ENCODE data around the gene CD72.

Gene CD72

GRCh38 chr9:35658968-35659220, 40.7 kb upstream of the CD72 start:
- H3K27me3 ChIP-seq (replicated peaks; ENCODE audit: control insufficient read depth, insufficient read depth, low read length, poor library complexity, severe bottlenecking) = no peaks in the 10 kb centered on the region
- H3K4me3 ChIP-seq (ENCODE audit: insufficient read depth, low read depth, low read length, poor library complexity, severe bottlenecking) = peak overlapping the region; percentile 89
- peaks cover 46% of the 10 kb centered on the region for H3K4me1 ChIP-seq (ENCODE audit: control insufficient read depth, insufficient read depth, low read length, poor library complexity, severe bottlenecking)
- no peak for DNase-seq
- H3K36me3 ChIP-seq (ENCODE audit: control insufficient read depth, insufficient read depth, low read length) = no peaks in the 10 kb centered on the region
- H3K9me3 ChIP-seq (ENCODE audit: control insufficient read depth, low read length) = no peaks in the 10 kb centered on the region
- H3K27ac ChIP-seq (ENCODE audit: insufficient read depth, low read length, poor library complexity, severe bottlenecking) = peak overlapping the region; percentile 100

DNA sequence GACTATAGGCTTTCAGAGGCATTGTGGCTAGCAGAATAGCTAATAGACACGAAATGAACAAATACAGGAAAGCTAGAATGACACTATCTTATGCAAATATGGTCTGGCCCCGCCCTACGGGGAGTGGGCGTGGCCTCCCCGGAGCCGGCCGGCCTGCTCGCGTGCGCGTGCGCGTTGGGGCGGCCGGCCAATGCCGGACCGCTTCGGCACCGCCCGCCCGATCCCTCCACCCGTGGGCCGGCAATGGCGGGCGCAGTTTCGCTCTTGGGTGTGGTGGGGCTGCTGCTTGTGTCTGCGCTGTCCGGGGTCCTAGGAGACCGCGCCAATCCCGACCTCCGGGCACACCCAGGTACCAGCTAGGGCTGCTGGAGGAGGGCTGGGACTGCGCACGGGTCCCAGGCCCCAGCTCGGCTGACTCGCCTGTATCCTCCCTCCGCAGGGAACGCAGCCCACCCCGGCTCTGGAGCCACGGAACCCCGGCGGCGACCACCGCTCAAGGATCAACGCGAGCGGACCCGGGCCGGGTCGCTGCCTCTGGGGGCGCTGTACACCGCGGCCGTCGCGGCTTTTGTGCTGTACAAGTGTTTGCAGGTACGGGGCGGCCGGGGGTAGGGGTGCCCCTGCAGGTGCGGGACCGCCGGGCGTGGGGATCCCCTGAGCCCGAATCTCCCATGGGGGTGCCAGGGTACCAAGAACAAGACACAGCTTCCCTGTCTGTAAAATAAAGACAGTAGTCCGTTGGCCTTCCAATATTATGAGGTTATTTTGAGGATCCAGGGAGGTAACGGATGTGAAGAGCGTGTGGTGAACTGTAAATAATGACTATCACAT, 40.1 kb upstream of the CD72 start, which contains the start of gene CCDC107:
CCDC107 (plus strand) TSS at position 156 of the 831 bp plus-strand sequence; CDS start at position 244, 88 bp downstream.
- H3K27ac ChIP-seq (ENCODE audit: insufficient read depth, low read length, poor library complexity, severe bottlenecking) = peak within 1 kb of the TSS; percentile 100
- no peaks in the 10 kb centered on the region for H3K27me3 ChIP-seq (replicated peaks; ENCODE audit: control insufficient read depth, insufficient read depth, low read length, poor library complexity, severe bottlenecking)
- peak; percentile 71 to 81 (median 79) for DNase-seq
- H3K9me3 ChIP-seq (ENCODE audit: control insufficient read depth, low read length) = no peaks in the 10 kb centered on the region
- peak within 1 kb of the TSS; percentile 89 for H3K4me3 ChIP-seq (ENCODE audit: insufficient read depth, low read depth, low read length, poor library complexity, severe bottlenecking)
- H3K4me1 ChIP-seq (ENCODE audit: control insufficient read depth, insufficient read depth, low read length, poor library complexity, severe bottlenecking) = peaks cover 43% of the 10 kb centered on the region
- H3K36me3 ChIP-seq (ENCODE audit: control insufficient read depth, insufficient read depth, low read length) = no peaks in the 10 kb centered on the region

GRCh38 chr9:35657546-35658136, 39.4 kb upstream of the CD72 start, which contains the start of gene RMRP:
RMRP (minus strand) TSS chr9:35658019.
- Histone ChIP-seq H3K27ac (ENCODE audit: insufficient read depth, low read length, poor library complexity, severe bottlenecking) (peak within 1 kb of the TSS; percentile 100), H3K4me3 (ENCODE audit: insufficient read depth, low read depth, low read length, poor library complexity, severe bottlenecking) (peak within 1 kb of the TSS; percentile 89), H3K36me3 (ENCODE audit: control insufficient read depth, insufficient read depth, low read length) (no peaks in the 10 kb centered on the region), H3K4me1 (ENCODE audit: control insufficient read depth, insufficient read depth, low read length, poor library complexity, severe bottlenecking) (peaks cover 36% of the 10 kb centered on the region), H3K9me3 (ENCODE audit: control insufficient read depth, low read length) (no peaks in the 10 kb centered on the region), H3K27me3 (replicated peaks; ENCODE audit: control insufficient read depth, insufficient read depth, low read length, poor library complexity, severe bottlenecking) (no peaks in the 10 kb centered on the region)
- peak; percentile 84 to 92 (median 87) for DNase-seq

- DNase-seq = no peak
- H3K27me3 ChIP-seq (replicated peaks; ENCODE audit: control insufficient read depth, insufficient read depth, low read length, poor library complexity, severe bottlenecking) = no peaks in the 10 kb centered on the region
- H3K27ac ChIP-seq (ENCODE audit: insufficient read depth, low read length, poor library complexity, severe bottlenecking) = peak overlapping the region; percentile 100
- H3K4me3 ChIP-seq (ENCODE audit: insufficient read depth, low read depth, low read length, poor library complexity, severe bottlenecking) = peak overlapping the region; percentile 89
- peaks cover 29% of the 10 kb centered on the region for H3K4me1 ChIP-seq (ENCODE audit: control insufficient read depth, insufficient read depth, low read length, poor library complexity, severe bottlenecking)
- no peaks in the 10 kb centered on the region for H3K36me3 ChIP-seq (ENCODE audit: control insufficient read depth, insufficient read depth, low read length)
- H3K9me3 ChIP-seq (ENCODE audit: control insufficient read depth, low read length) = no peaks in the 10 kb centered on the region
These were observed 38.8 kb upstream of the CD72 start for GRCh38 chr9:35656831-35657545.

DNA sequence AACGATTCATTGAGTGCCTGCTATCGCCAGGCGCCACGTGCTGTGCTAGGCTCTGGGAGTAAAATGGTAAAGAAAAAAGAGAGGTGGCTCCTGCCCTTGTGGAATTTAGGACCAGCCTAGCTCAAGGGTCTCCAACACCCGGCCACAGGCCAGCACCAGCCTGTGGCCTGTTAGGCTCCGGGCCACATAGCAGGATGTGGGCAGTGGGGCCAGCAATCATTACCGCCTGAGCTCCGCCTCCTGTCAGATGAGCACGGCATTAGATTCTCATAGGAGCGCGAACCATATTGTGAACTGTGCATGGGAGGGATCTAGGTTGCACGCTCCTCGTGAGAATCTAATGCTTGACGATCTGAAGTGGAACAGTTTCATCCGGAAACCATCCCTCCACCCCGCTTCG, 38.1 kb upstream of the CD72 start:
- no peak for DNase-seq
- Histone ChIP-seq H3K27ac (ENCODE audit: insufficient read depth, low read length, poor library complexity, severe bottlenecking) (peak overlapping the region; percentile 100), H3K4me3 (ENCODE audit: insufficient read depth, low read depth, low read length, poor library complexity, severe bottlenecking) (no peak overlapping the region), H3K27me3 (replicated peaks; ENCODE audit: control insufficient read depth, insufficient read depth, low read length, poor library complexity, severe bottlenecking) (no peaks in the 10 kb centered on the region), H3K4me1 (ENCODE audit: control insufficient read depth, insufficient read depth, low read length, poor library complexity, severe bottlenecking) (peaks cover 30% of the 10 kb centered on the region), H3K9me3 (ENCODE audit: control insufficient read depth, low read length) (no peaks in the 10 kb centered on the region), H3K36me3 (ENCODE audit: control insufficient read depth, insufficient read depth, low read length) (no peaks in the 10 kb centered on the region)

- H3K27me3 ChIP-seq (replicated peaks; ENCODE audit: control insufficient read depth, insufficient read depth, low read length, poor library complexity, severe bottlenecking) = no peaks in the 10 kb centered on the region
- H3K4me3 ChIP-seq (ENCODE audit: insufficient read depth, low read depth, low read length, poor library complexity, severe bottlenecking) = no peak overlapping the region
- no peaks in the 10 kb centered on the region for H3K36me3 ChIP-seq (ENCODE audit: control insufficient read depth, insufficient read depth, low read length)
- DNase-seq = no peak
- H3K4me1 ChIP-seq (ENCODE audit: control insufficient read depth, insufficient read depth, low read length, poor library complexity, severe bottlenecking) = peaks cover 21% of the 10 kb centered on the region
- H3K9me3 ChIP-seq (ENCODE audit: control insufficient read depth, low read length) = no peaks in the 10 kb centered on the region
- H3K27ac ChIP-seq (ENCODE audit: insufficient read depth, low read length, poor library complexity, severe bottlenecking) = no peak overlapping the region
These were observed 35.4 kb upstream of the CD72 start for GRCh38 chr9:35653611-35654010.

DNA sequence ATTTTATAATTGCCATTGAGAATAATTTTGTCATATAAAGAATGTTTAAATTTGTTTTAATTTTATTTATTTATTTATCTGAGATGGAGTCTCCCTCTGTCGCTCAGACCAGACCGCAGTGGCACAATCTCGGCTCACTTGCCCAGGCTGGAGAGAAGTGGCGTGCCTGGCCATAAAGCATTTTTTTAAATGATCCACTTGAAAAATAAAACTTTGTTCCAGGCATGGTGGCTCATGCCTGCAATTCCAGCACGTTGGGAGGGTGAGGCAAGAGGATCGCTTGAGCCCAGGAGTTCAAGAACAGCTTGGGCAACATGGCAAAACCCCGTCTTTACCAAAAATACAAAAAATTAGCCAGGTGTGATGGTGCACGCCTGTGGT, 34.6 kb upstream of the CD72 start:
- DNase-seq = no peak
- no peak overlapping the region for H3K4me3 ChIP-seq (ENCODE audit: insufficient read depth, low read depth, low read length, poor library complexity, severe bottlenecking)
- no peaks in the 10 kb centered on the region for H3K27me3 ChIP-seq (replicated peaks; ENCODE audit: control insufficient read depth, insufficient read depth, low read length, poor library complexity, severe bottlenecking)
- H3K4me1 ChIP-seq (ENCODE audit: control insufficient read depth, insufficient read depth, low read length, poor library complexity, severe bottlenecking) = peaks cover 29% of the 10 kb centered on the region
- H3K9me3 ChIP-seq (ENCODE audit: control insufficient read depth, low read length) = no peaks in the 10 kb centered on the region
- H3K36me3 ChIP-seq (ENCODE audit: control insufficient read depth, insufficient read depth, low read length) = no peaks in the 10 kb centered on the region
- no peak overlapping the region for H3K27ac ChIP-seq (ENCODE audit: insufficient read depth, low read length, poor library complexity, severe bottlenecking)

DNA sequence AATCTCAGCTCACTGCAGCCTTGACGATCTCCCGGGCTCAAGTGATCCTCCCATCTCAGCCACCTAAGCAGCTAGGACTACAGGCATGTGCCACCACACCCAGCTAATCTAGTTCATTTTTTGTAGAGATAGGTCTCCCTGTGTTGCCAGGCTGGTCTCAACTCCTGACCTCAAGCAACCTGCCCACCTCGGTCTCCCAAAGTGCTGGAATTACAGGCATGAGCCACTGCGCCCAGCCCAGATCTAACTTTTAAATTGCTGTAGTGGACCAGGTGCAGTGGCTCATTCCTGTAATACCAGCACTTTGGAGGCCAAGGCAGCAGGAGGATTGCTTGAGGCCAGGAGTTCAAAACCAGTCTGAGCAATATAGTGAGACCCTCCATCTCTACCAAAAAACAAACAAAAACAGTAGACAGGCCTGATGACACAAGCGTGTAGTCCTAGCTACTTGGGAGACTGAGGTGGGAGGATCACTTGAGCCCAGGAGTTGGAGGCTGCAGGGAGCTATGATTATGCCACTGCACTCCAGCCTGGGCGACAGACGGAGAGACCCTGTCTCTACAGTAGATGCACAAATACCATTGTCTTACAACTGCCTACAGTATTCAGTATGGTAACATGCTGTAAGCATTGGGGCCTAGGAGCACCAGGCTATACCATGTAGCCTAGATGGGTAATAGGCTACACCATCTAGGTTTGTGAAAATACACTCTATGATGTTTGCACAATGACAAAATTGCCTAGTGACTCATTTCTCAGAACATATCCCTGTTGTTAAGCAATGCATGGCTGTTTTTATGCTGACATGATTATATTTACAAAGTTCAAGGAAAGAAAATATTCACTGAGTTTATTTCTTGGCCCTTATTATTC, 34.0 kb upstream of the CD72 start:
- Histone ChIP-seq H3K27ac (ENCODE audit: insufficient read depth, low read length, poor library complexity, severe bottlenecking) (peak overlapping the region; percentile 26), H3K4me1 (ENCODE audit: control insufficient read depth, insufficient read depth, low read length, poor library complexity, severe bottlenecking) (peaks cover 35% of the 10 kb centered on the region), H3K4me3 (ENCODE audit: insufficient read depth, low read depth, low read length, poor library complexity, severe bottlenecking) (no peak overlapping the region), H3K36me3 (ENCODE audit: control insufficient read depth, insufficient read depth, low read length) (no peaks in the 10 kb centered on the region), H3K9me3 (ENCODE audit: control insufficient read depth, low read length) (no peaks in the 10 kb centered on the region), H3K27me3 (replicated peaks; ENCODE audit: control insufficient read depth, insufficient read depth, low read length, poor library complexity, severe bottlenecking) (no peaks in the 10 kb centered on the region)
- no peak for DNase-seq

DNA sequence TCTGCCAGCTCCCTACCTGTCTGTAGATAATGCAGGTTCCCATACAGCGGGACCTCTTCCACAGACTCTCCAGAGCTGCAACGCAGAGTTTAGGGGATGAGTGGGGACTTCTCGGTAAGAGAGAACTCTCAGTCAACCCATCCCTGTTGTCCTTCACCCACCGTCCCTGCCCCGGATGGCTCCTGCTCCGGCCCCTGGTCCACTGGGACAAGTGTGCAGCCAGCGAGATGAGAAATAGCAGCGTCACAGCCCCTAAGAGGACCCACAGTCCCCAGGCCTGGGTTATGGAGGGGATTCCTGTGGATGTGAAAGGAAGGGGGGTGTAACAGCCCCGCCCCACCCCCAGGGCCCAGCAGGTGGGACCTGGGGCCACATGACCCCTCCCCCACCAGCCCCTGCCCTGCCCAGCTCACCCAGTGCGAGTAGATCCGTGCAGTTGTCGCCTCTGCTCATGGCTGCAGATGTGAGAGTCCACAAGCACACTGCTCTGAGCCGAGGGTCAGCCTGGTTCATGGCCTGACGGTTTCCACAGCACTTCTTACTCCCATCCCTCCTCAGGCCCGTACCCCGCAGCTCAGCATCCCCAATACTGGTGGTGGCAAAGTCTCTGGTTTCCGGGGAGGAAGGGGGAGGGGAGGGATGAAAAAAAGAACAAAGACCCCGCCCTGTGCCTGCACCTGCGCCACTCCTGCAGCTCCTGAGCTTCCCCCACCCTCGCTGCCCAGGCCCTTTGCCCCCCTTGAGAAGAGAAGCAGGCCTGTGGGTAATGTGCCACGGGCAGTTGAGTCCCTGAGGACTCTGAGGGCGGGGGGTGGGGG, 32.3 kb upstream of the CD72 start, which contains the start of gene SIT1:
SIT1 (minus strand) TSS at position 591 of the 818 bp plus-strand sequence; CDS start at position 513, 78 bp downstream.
- Histone ChIP-seq H3K4me1 (ENCODE audit: control insufficient read depth, insufficient read depth, low read length, poor library complexity, severe bottlenecking) (peaks cover 45% of the 10 kb centered on the region), H3K36me3 (ENCODE audit: control insufficient read depth, insufficient read depth, low read length) (no peaks in the 10 kb centered on the region), H3K9me3 (ENCODE audit: control insufficient read depth, low read length) (no peaks in the 10 kb centered on the region), H3K27ac (ENCODE audit: insufficient read depth, low read length, poor library complexity, severe bottlenecking) (peak within 1 kb of the TSS; percentile 79), H3K27me3 (replicated peaks; ENCODE audit: control insufficient read depth, insufficient read depth, low read length, poor library complexity, severe bottlenecking) (no peaks in the 10 kb centered on the region), H3K4me3 (ENCODE audit: insufficient read depth, low read depth, low read length, poor library complexity, severe bottlenecking) (peak within 1 kb of the TSS; percentile 73)
- peak in 1 of 3 donors; percentile 24 for DNase-seq

Data from effector memory CD4-positive, alpha-beta T cell (primary cell).